Spleen (tissue), 11 donors: ENCODE measurements around the gene TRAF7. TPM values are rescaled to one million over a fixed set of nuclear protein-coding genes. Genes with fewer than 3 reads are reported as not detected.

Experiments used
- DNase-seq: peaks from one replicate; pipeline ENCODE4 v3.0.0-alpha.2; 2020
- H3K27ac ChIP-seq, 8 donors: fragments of 200-600 bp; sonication (generic) in 7 of 8; 1 replicate in 4 of 8; 2 replicates in 4 of 8; pipeline versions ENCODE4 v1.5.0 to v1.8.0; 2016 to 2021; ENCODE audit warnings: inconsistent platforms in 4 of 8, mild to moderate bottlenecking in 4 of 8, moderate library complexity in 1 of 8
- H3K27me3 ChIP-seq, 7 donors: fragments of 200-600 bp; sonication (generic) in 6 of 7; replicated peaks in 1 of 7; 1 replicate in 4 of 7; 2 replicates in 3 of 7; pipeline versions ENCODE4 v1.5.0 to v1.8.0; 2016 to 2021; ENCODE audit warnings: inconsistent platforms in 3 of 7, mild to moderate bottlenecking in 1 of 7
- H3K36me3 ChIP-seq, 6 donors: fragments of 200-600 bp; sonication (generic) in 5 of 6; 1 replicate in 4 of 6; 2 replicates in 2 of 6; pipeline versions ENCODE4 v1.5.0 to v1.8.0; 2016 to 2021; ENCODE audit warnings: inconsistent platforms in 2 of 6
- H3K4me1 ChIP-seq, 6 donors: fragments of 200-600 bp; sonication (generic) in 5 of 6; 1 replicate in 3 of 6; 2 replicates in 3 of 6; pipeline versions ENCODE4 v1.5.0 to v1.8.0; 2016 to 2021; ENCODE audit warnings: inconsistent platforms in 3 of 6
- H3K4me3 ChIP-seq, 8 donors: fragments of 200-600 bp; sonication (generic) in 7 of 8; 1 replicate in 4 of 8; 2 replicates in 4 of 8; pipeline versions ENCODE4 v1.5.0 to v1.8.0; 2016 to 2021; ENCODE audit warnings: inconsistent platforms in 4 of 8, mild to moderate bottlenecking in 4 of 8, moderate library complexity in 2 of 8
- H3K9me3 ChIP-seq, 8 donors: fragments of 200-600 bp; sonication (generic) in 7 of 8; 1 replicate in 4 of 8; 2 replicates in 4 of 8; pipeline versions ENCODE4 v1.5.0 to v1.8.0; 2016 to 2021; ENCODE audit warnings: inconsistent platforms in 4 of 8
- CTCF ChIP-seq, 11 experiments: fragments of 200-600 bp in 7 of 11; fragments of 450-650 bp in 4 of 11; sonication (generic) in 4 of 11; IDR thresholded peaks in 8 of 11; conservative IDR thresholded peaks in 3 of 11; 1 replicate in 7 of 11; 2 replicates in 4 of 11; pipeline versions ENCODE4 v1.4.0 to v1.8.0; 2016 to 2021; ENCODE audit warnings: antibody characterized with exemption in 11 of 11, inconsistent platforms in 4 of 11, mild to moderate bottlenecking in 1 of 11
- POLR2A ChIP-seq, 3 donors: fragments of 450-650 bp; IDR thresholded peaks; one replicate each; pipeline ENCODE4 v1.5.1; 2017; ENCODE audit warnings: antibody characterized with exemption in 3 of 3, mild to moderate bottlenecking in 1 of 3
- POLR2AphosphoS5 ChIP-seq, 3 donors: sonication (generic); formaldehyde crosslinking; IDR thresholded peaks; one replicate each; pipeline ENCODE4 v1.5.1; 2017; ENCODE audit warnings: antibody characterized with exemption in 3 of 3
- WGBS, 5 donors: extraction: QIAGEN DNeasy Blood & Tissue Kit in 3 of 5; methylation state at CpG; one replicate each; pipeline versions ENCODE4 v1.1.5 to v1.1.7; 2013 to 2018; 5-methylcytosine and 5-hydroxymethylcytosine counted together
- intact Hi-C: fragments of 100-400 bp; cut with DNase I; formaldehyde crosslinking; loops from one replicate; pipeline ENCODE4 v1.15.0; 2023; ENCODE audit warnings: low total_unique reads
- polyA plus RNA-seq, 3 donors: library from polyadenylated mRNA; stranded (reverse); fragments of 200-250 nt; gene quantifications; one replicate each; pipeline ENCODE4 v1.2.1, GENCODE V29; 2013
- total RNA-seq, 7 donors: library from RNA; depleted of rRNA in 3 of 7; stranded (reverse); fragments of >200 nt in 3 of 7; fragmentation: NEBNext Ultra II Directional in 4 of 7; extraction: Animal tissue kit (Norgen Biotek cat#: 25700) in 4 of 7; gene quantifications; one replicate each; pipeline versions ENCODE4 v1.1.0 to v1.2.1, GENCODE V29; 2016 to 2021
- donor health status: healthy with polysubstance abuse.
- donor health status: DM: no; HTN: no; CAD: no; lungs with moderate emphysema.
- donor health status: DM: no; HTN: no; CAD: no.
- donor health status: Bipolar disorder and iron deficiency.
- donor health status: healthy.
- donor health status: DM: no; HTN: no; CAD: no.
- donor health status: DM: yes; HTN: yes; CAD: no.

Gene TRAF7
- total and polyA plus RNA-seq, 10 donors = 22.0 to 63.9 (median 44.1) TPM

- Histone ChIP-seq H3K9me3 (no peaks in the 10 kb centered on the region), H3K4me1 (peaks cover 7 to 12% (median 11%) of the 10 kb centered on the region in 6 donors), H3K27ac (no peak overlapping the region), H3K4me3 (no peak overlapping the region), H3K36me3 (no peaks in the 10 kb centered on the region), H3K27me3 (peaks cover 9 to 27% (median 21%) of the 10 kb centered on the region in 7 donors)
- WGBS, 5 donors = 75 to 83% (median 80%) methylated on average over 16 to 25 of the region's 25 CpGs
- TF ChIP-seq CTCF (IDR thresholded peaks at IDR 0.05 in 8 of 11, conservative IDR thresholded peaks at IDR 0.05 in 3 of 11) = no peak
- TF ChIP-seq POLR2A (IDR thresholded peaks at IDR 0.05) = no peak
- intact Hi-C loops = no loop called here
- DNase-seq = no peak
Measured at GRCh38 chr16:2190659-2191445, 35.3 kb downstream of the TRAF7 start.

- H3K36me3 ChIP-seq = no peaks in the 10 kb centered on the region
- WGBS, 5 donors = 84 to 99% (median 90%) methylated on average over 10 to 11 of the region's 11 CpGs
- no peaks in the 10 kb centered on the region for H3K9me3 ChIP-seq
- H3K4me3 ChIP-seq = no peak overlapping the region
- TF ChIP-seq CTCF (IDR thresholded peaks at IDR 0.05 in 8 of 11, conservative IDR thresholded peaks at IDR 0.05 in 3 of 11) (no peak), POLR2AphosphoS5 (IDR thresholded peaks at IDR 0.05) (no peak), POLR2A (IDR thresholded peaks at IDR 0.05) (no peak)
- H3K4me1 ChIP-seq = peaks cover 9 to 15% (median 14%) of the 10 kb centered on the region in 6 donors
- H3K27ac ChIP-seq = no peak overlapping the region
- intact Hi-C loops = no loop called here
- peaks cover 9 to 31% (median 25%) of the 10 kb centered on the region in 7 donors for H3K27me3 ChIP-seq
- no peak for DNase-seq
Measured at GRCh38 chr16:2191446-2191706, 35.8 kb downstream of the TRAF7 start.

GRCh38 chr16:2194166-2194834 is 38.7 kb downstream of the TRAF7 start:
- Histone ChIP-seq H3K9me3 (no peaks in the 10 kb centered on the region), H3K27me3 (peaks cover 9 to 58% (median 43%) of the 10 kb centered on the region in 7 donors), H3K36me3 (no peaks in the 10 kb centered on the region), H3K27ac (no peak overlapping the region), H3K4me3 (no peak overlapping the region), H3K4me1 (peaks cover 9 to 22% (median 17%) of the 10 kb centered on the region in 6 donors)
- intact Hi-C loops = no loop called here
- 47 to 66% (median 60%) methylated on average over 10 to 16 of the region's 16 CpGs for WGBS, 5 donors
- TF ChIP-seq POLR2A (IDR thresholded peaks at IDR 0.05) (no peak), CTCF (IDR thresholded peaks at IDR 0.05 in 8 of 11, conservative IDR thresholded peaks at IDR 0.05 in 3 of 11) (no peak), POLR2AphosphoS5 (IDR thresholded peaks at IDR 0.05) (no peak)
- no peak for DNase-seq

GRCh38 chr16:2194852-2195321 is 39.3 kb downstream of the TRAF7 start:
- H3K27me3 ChIP-seq = peaks cover 9 to 64% (median 43%) of the 10 kb centered on the region in 7 donors

More at GRCh38 chr16:2194852-2195321, 39.3 kb downstream of the TRAF7 start:
- intact Hi-C loops = no loop called here
- WGBS, 5 donors = 11 to 25% (median 21%) methylated on average over 9 to 10 of the region's 10 CpGs
- H3K27ac ChIP-seq = no peak overlapping the region
- H3K36me3 ChIP-seq = no peaks in the 10 kb centered on the region
- peak overlapping the region in 1 of 8 donors; percentile 70 for H3K4me3 ChIP-seq
- no peaks in the 10 kb centered on the region for H3K9me3 ChIP-seq
- TF ChIP-seq CTCF (IDR thresholded peaks at IDR 0.05 in 8 of 11, conservative IDR thresholded peaks at IDR 0.05 in 3 of 11) = peak in 10 of 11 experiments; percentile 22 to 59 (median 50)
- no peak for TF ChIP-seq POLR2A (IDR thresholded peaks at IDR 0.05)
- DNase-seq = no peak
- H3K4me1 ChIP-seq = peaks cover 9 to 22% (median 17%) of the 10 kb centered on the region in 6 donors
